HCT116 (cell line): ENCODE measurements around the gene TRHDE.

Source experiments
- EGR1 ChIP-seq: IDR thresholded peaks from 2 replicates; pipeline ENCODE4 v1.6.1; 2012; ENCODE audit warnings: low read depth
- EZH2 ChIP-seq: fragments of 200-600 bp; sonication (generic); IDR thresholded peaks from 2 replicates; pipeline ENCODE4 v1.6.1; 2017; ENCODE audit warnings: antibody characterized with exemption, mixed run types
- POLR2A ChIP-seq: IDR thresholded peaks from 2 replicates; pipeline ENCODE4 v1.7.0; 2011; ENCODE audit warnings: borderline replicate concordance; ENCODE audit not compliant: insufficient read depth, insufficient read length; ENCODE audit errors: extremely low read depth
- POLR2AphosphoS5 ChIP-seq: IDR thresholded peaks from 2 replicates; pipeline ENCODE4 v1.6.1; 2011; ENCODE audit warnings: mild to moderate bottlenecking, low read depth, low read length, moderate library complexity
- RAD21 ChIP-seq: IDR thresholded peaks from 2 replicates; pipeline ENCODE4 v1.6.1; 2012; ENCODE audit warnings: low read depth, mild to moderate bottlenecking
- SP1 ChIP-seq: IDR thresholded peaks from 2 replicates; pipeline ENCODE4 v1.6.1; 2012; ENCODE audit warnings: low read depth
- TCF7L2 ChIP-seq: IDR thresholded peaks from 2 replicates; pipeline ENCODE4 v1.7.0; 2011; ENCODE audit warnings: borderline replicate concordance, inconsistent platforms; ENCODE audit not compliant: insufficient read depth, insufficient read length; ENCODE audit errors: extremely low read depth
- YY1 ChIP-seq: IDR thresholded peaks from 2 replicates; pipeline ENCODE4 v1.6.1; 2011; ENCODE audit warnings: low read length, low read depth, moderate library complexity, mild to moderate bottlenecking; ENCODE audit not compliant: insufficient replicate concordance; ENCODE audit errors: extremely low read depth
- ZFX ChIP-seq: fragments of 450-650 bp; IDR thresholded peaks from 2 replicates; pipeline ENCODE4 v1.6.1; 2017
- ZNF274 ChIP-seq: fragments of 200-500 bp; sonication (Bioruptor generic); IDR thresholded peaks from 2 replicates; pipeline ENCODE4 v1.6.1; 2014; ENCODE audit warnings: mild to moderate bottlenecking, low read depth, low read length, inconsistent platforms
- TF ChIP-seq, protein P1 (sequence below), 3 experiments: fragments of 200-600 bp in 1 of 3; sonication (generic) in 1 of 3; IDR thresholded peaks in 2 of 3; conservative IDR thresholded peaks in 1 of 3; 2 replicates each; pipeline ENCODE4 v1.5.1; 2012 to 2017; ENCODE audit warnings: low read depth in 2 of 3, low read length in 2 of 3, antibody characterized with exemption in 1 of 3, borderline replicate concordance in 1 of 3, control low read depth in 1 of 3, mild to moderate bottlenecking in 1 of 3, mixed read lengths in 1 of 3, mixed run types in 1 of 3, moderate library complexity in 1 of 3; ENCODE audit not compliant: insufficient read depth in 1 of 3
- TF ChIP-seq, protein P2 (sequence below): IDR thresholded peaks from 2 replicates; pipeline ENCODE4 v1.6.1; 2012
- TF ChIP-seq, protein P3 (sequence below): IDR thresholded peaks from 2 replicates; pipeline ENCODE4 v1.6.1; 2012; ENCODE audit warnings: low read depth
- TF ChIP-seq, protein P4 (sequence below): IDR thresholded peaks from 2 replicates; pipeline ENCODE4 v1.6.1; 2011; ENCODE audit warnings: mild to moderate bottlenecking, low read length, moderate library complexity; ENCODE audit not compliant: insufficient replicate concordance; ENCODE audit errors: extremely low read depth

DNA sequence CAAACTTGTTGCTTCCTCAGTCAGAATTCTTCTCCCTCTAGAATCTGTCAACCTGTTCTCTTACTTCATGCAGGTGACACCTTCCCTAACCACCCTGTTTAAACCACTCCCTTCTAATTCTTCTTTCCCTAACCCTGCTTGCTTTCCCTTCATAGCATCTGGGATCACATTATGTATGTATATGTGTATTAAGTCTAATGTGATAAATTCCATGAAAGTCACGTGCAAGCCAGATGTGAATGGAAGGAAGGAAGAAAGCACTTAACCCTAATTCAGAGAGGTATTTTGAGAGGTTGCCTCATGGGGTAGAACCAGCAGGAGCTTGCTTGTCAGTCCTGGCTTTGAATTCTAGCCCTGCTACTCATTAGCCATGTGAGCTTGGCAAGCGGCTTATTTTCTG lies 340.0 kb downstream of the TRHDE start:
- no peak for TF ChIP-seq RAD21
- no peak for TF ChIP-seq EZH2
- no peak for TF ChIP-seq ZNF274
- no peak for TF ChIP-seq POLR2AphosphoS5
- TF ChIP-seq, protein P1, sequence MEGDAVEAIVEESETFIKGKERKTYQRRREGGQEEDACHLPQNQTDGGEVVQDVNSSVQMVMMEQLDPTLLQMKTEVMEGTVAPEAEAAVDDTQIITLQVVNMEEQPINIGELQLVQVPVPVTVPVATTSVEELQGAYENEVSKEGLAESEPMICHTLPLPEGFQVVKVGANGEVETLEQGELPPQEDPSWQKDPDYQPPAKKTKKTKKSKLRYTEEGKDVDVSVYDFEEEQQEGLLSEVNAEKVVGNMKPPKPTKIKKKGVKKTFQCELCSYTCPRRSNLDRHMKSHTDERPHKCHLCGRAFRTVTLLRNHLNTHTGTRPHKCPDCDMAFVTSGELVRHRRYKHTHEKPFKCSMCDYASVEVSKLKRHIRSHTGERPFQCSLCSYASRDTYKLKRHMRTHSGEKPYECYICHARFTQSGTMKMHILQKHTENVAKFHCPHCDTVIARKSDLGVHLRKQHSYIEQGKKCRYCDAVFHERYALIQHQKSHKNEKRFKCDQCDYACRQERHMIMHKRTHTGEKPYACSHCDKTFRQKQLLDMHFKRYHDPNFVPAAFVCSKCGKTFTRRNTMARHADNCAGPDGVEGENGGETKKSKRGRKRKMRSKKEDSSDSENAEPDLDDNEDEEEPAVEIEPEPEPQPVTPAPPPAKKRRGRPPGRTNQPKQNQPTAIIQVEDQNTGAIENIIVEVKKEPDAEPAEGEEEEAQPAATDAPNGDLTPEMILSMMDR (IDR thresholded peaks at IDR 0.05 in 2 of 3, conservative IDR thresholded peaks at IDR 0.05 in 1 of 3; ENCODE audit: borderline replicate concordance in 1 of 3, insufficient read depth in 1 of 3, low read depth in 2 of 3, low read length in 2 of 3): no peak
- TF ChIP-seq, protein P2, sequence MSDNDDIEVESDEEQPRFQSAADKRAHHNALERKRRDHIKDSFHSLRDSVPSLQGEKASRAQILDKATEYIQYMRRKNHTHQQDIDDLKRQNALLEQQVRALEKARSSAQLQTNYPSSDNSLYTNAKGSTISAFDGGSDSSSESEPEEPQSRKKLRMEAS: no peak
- no peak for TF ChIP-seq POLR2A
- no peak for TF ChIP-seq TCF7L2
- TF ChIP-seq, protein P3, sequence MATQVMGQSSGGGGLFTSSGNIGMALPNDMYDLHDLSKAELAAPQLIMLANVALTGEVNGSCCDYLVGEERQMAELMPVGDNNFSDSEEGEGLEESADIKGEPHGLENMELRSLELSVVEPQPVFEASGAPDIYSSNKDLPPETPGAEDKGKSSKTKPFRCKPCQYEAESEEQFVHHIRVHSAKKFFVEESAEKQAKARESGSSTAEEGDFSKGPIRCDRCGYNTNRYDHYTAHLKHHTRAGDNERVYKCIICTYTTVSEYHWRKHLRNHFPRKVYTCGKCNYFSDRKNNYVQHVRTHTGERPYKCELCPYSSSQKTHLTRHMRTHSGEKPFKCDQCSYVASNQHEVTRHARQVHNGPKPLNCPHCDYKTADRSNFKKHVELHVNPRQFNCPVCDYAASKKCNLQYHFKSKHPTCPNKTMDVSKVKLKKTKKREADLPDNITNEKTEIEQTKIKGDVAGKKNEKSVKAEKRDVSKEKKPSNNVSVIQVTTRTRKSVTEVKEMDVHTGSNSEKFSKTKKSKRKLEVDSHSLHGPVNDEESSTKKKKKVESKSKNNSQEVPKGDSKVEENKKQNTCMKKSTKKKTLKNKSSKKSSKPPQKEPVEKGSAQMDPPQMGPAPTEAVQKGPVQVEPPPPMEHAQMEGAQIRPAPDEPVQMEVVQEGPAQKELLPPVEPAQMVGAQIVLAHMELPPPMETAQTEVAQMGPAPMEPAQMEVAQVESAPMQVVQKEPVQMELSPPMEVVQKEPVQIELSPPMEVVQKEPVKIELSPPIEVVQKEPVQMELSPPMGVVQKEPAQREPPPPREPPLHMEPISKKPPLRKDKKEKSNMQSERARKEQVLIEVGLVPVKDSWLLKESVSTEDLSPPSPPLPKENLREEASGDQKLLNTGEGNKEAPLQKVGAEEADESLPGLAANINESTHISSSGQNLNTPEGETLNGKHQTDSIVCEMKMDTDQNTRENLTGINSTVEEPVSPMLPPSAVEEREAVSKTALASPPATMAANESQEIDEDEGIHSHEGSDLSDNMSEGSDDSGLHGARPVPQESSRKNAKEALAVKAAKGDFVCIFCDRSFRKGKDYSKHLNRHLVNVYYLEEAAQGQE: no peak
- TF ChIP-seq SP1: no peak
- no peak for TF ChIP-seq YY1
- TF ChIP-seq, protein P4, sequence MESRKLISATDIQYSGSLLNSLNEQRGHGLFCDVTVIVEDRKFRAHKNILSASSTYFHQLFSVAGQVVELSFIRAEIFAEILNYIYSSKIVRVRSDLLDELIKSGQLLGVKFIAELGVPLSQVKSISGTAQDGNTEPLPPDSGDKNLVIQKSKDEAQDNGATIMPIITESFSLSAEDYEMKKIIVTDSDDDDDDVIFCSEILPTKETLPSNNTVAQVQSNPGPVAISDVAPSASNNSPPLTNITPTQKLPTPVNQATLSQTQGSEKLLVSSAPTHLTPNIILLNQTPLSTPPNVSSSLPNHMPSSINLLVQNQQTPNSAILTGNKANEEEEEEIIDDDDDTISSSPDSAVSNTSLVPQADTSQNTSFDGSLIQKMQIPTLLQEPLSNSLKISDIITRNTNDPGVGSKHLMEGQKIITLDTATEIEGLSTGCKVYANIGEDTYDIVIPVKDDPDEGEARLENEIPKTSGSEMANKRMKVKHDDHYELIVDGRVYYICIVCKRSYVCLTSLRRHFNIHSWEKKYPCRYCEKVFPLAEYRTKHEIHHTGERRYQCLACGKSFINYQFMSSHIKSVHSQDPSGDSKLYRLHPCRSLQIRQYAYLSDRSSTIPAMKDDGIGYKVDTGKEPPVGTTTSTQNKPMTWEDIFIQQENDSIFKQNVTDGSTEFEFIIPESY: no peak
- no peak for TF ChIP-seq ZFX
- TF ChIP-seq EGR1: no peak
